Progenitor cell of endocrine pancreas (in vitro differentiated cells): ENCODE measurements around the gene VPS8. TPM values are rescaled to one million over a fixed set of nuclear protein-coding genes. Genes with fewer than 3 reads are reported as not detected.

Experiments used
- DNase-seq: peaks from one replicate; pipeline ENCODE4 v3.0.0; 2021; ENCODE audit warnings: low spot score; ENCODE audit not compliant: unreplicated experiment
- H3K27ac Mint-ChIP-seq: 2 replicates; pipeline ENCODE4 v1.8.0; 2021; ENCODE audit warnings: mild to moderate bottlenecking, moderate library complexity, mixed read lengths
- H3K27me3 Mint-ChIP-seq: 2 replicates; pipeline ENCODE4 v1.8.0; 2021; ENCODE audit warnings: mixed read lengths
- H3K36me3 Mint-ChIP-seq: 2 replicates; pipeline ENCODE4 v1.8.0; 2022; ENCODE audit warnings: mixed read lengths; ENCODE audit not compliant: insufficient read depth
- H3K4me1 Mint-ChIP-seq: 2 replicates; pipeline ENCODE4 v1.8.0; 2021; ENCODE audit warnings: low read depth, mixed read lengths
- H3K4me3 Mint-ChIP-seq: 2 replicates; pipeline ENCODE4 v1.8.0; 2021; ENCODE audit warnings: low read depth, mild to moderate bottlenecking, moderate library complexity, mixed read lengths
- H3K9me3 Mint-ChIP-seq: 2 replicates; pipeline ENCODE4 v1.8.0; 2021; ENCODE audit warnings: low read depth, mixed read lengths
- total RNA-seq: library from RNA; stranded (reverse); gene quantifications from 2 replicates; pipeline ENCODE4 v1.2.1, GENCODE V29; 2021
- TF ChIP-seq, protein P1 (sequence below): fragments of 200-600 bp; sonication (generic); IDR thresholded peaks from one replicate; pipeline ENCODE4 v1.5.0; 2021; ENCODE audit warnings: antibody characterized with exemption, mild to moderate bottlenecking; ENCODE audit not compliant: unreplicated experiment

The VPS8 gene
- total RNA-seq, 1 donor from 2014 or later, result 89.4 TPM

DNA sequence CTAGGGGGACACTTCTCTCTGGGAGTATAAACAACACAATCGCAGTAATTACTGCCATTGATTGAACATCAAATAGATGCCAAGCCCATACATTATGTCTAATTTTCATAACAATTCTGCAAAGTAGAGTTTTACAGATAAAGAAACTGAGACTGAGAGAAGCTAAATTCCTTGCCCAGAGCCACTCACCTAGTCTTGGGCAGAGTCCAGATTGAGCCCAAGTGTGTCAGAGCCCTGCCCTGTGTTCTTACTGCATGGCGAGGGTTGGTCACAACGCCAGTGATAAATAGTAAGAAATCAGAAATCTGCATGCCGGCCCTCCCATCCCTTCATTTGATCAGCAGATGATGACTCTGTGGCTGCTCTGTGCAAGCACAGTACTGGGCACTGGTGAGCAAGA lies 234.6 kb downstream of the VPS8 start:
- DNase-seq, result no peak
- Mint-ChIP-seq H3K9me3 (no peaks in the 10 kb centered on the region), H3K4me3 (no peak overlapping the region), H3K4me1 (peaks cover 2% of the 10 kb centered on the region), H3K27me3 (no peaks in the 10 kb centered on the region), H3K36me3 (peaks cover 12% of the 10 kb centered on the region), H3K27ac (no peak overlapping the region)
- TF ChIP-seq, protein P1, sequence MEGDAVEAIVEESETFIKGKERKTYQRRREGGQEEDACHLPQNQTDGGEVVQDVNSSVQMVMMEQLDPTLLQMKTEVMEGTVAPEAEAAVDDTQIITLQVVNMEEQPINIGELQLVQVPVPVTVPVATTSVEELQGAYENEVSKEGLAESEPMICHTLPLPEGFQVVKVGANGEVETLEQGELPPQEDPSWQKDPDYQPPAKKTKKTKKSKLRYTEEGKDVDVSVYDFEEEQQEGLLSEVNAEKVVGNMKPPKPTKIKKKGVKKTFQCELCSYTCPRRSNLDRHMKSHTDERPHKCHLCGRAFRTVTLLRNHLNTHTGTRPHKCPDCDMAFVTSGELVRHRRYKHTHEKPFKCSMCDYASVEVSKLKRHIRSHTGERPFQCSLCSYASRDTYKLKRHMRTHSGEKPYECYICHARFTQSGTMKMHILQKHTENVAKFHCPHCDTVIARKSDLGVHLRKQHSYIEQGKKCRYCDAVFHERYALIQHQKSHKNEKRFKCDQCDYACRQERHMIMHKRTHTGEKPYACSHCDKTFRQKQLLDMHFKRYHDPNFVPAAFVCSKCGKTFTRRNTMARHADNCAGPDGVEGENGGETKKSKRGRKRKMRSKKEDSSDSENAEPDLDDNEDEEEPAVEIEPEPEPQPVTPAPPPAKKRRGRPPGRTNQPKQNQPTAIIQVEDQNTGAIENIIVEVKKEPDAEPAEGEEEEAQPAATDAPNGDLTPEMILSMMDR, result no peak

DNA sequence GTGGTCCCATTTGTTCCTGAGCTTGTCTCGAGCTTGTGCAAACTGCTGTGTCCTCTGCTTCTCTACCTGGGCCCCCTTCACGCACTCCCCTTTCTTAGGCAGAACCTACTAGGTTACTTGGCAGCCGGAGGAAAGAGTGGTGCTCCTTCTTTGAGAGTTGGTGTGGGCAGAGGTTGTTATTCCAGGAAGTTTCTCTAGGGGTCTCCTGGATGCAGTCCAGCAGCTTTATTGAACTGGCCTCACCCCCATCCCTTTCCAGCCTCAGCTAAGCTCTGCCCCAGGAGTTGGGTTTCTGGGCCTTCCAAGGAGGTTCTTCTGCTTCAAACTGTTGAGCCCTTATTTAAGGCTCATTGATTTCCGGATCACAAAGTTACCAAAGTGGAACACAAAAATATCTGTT lies 237.7 kb downstream of the VPS8 start:
- Mint-ChIP-seq H3K4me3 (no peak overlapping the region), H3K9me3 (no peaks in the 10 kb centered on the region), H3K36me3 (peaks cover 28% of the 10 kb centered on the region), H3K4me1 (peaks cover 2% of the 10 kb centered on the region), H3K27ac (no peak overlapping the region), H3K27me3 (no peaks in the 10 kb centered on the region)
- no peak for DNase-seq
- TF ChIP-seq, protein P1, result peak; percentile 36

DNA sequence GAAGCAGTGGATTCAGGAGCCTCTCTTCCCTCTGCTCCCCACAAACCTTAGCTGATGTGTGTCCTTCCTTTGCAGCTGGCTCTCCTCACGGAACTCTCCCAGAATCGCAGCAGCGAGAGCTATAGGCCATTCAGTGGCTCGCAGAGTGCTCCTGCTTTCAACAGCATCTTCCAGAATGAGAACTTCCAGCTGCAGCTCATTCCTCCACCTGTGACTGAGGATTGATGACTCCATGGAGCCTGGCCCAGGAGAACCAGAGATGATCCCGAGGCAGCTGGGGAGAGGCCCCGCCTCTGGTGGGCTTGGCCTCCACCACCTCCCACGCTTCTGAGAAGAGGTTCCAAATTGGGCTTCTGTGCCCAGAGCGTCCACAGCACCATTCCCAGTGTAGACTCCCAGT lies 239.8 kb downstream of the VPS8 start:
- Mint-ChIP-seq H3K27me3 (no peaks in the 10 kb centered on the region), H3K36me3 (peaks cover 40% of the 10 kb centered on the region), H3K27ac (no peak overlapping the region), H3K4me3 (no peak overlapping the region), H3K9me3 (peaks cover 11% of the 10 kb centered on the region), H3K4me1 (no peaks in the 10 kb centered on the region)
- no peak for DNase-seq
- TF ChIP-seq, protein P1, result no peak

DNA sequence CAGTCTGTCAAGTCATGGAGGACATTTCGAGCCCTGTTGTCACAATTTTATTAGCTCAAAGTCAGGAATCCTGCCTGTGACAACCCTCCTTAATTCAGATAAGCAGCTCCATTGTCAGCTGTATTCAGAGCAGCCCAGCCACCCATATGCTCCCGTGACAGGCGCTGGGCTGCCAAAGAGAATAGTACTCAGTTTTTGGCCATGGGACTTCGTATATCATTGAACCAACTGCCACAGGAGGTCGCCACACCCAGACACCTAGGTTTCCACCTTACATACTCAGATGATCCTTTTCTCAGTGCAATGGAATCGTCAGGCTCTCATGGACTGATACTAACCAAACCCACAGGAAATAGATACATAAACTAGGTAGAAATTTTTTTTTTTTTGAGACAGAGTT lies 240.7 kb downstream of the VPS8 start:
- TF ChIP-seq, protein P1, result no peak
- H3K4me3 Mint-ChIP-seq, result no peak overlapping the region

DNA sequence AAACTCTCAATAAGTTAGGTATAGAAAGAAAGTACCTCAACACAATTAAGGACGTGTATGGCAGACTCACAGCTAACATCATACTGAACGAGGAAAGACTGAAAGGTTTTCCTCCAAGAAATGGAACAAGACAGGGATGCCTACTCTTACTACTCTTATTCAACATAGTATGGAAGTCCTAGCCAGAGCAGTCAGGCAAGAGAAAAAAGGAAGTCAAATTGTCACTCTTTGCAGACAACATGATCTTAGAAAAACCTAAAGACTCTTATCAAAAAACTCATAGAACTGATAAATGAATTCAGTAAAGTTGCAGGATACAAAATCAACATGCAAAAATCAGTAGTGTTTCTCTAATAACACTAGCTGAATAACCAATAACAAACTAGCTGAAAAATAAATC lies 244.9 kb downstream of the VPS8 start:
- no peak overlapping the region for H3K4me3 Mint-ChIP-seq
- no peaks in the 10 kb centered on the region for H3K27me3 Mint-ChIP-seq
- no peak for DNase-seq
- H3K4me1 Mint-ChIP-seq, result no peaks in the 10 kb centered on the region
- peaks cover 47% of the 10 kb centered on the region for H3K36me3 Mint-ChIP-seq
- H3K9me3 Mint-ChIP-seq, result peaks cover 37% of the 10 kb centered on the region
- TF ChIP-seq, protein P1, result no peak
- no peak overlapping the region for H3K27ac Mint-ChIP-seq

More for the DNA sequence above, 240.7 kb downstream of the VPS8 start:
- no peak for DNase-seq
- Mint-ChIP-seq H3K9me3 (peaks cover 18% of the 10 kb centered on the region), H3K27me3 (no peaks in the 10 kb centered on the region), H3K4me1 (no peaks in the 10 kb centered on the region), H3K36me3 (peaks cover 44% of the 10 kb centered on the region), H3K27ac (no peak overlapping the region)
